Trophoblast cell (in vitro differentiated cells and primary cell): ENCODE data around the gene SYVN1. TPM values are rescaled to one million over a fixed set of nuclear protein-coding genes. Genes with fewer than 3 reads are reported as not detected.

Source experiments
- DNase-seq, 2 donors: peaks; one replicate each; pipeline ENCODE4 v3.0.0-alpha.2; 2016
- H2AFZ ChIP-seq: 2 replicates; pipeline ENCODE4 v1.6.1; 2013; ENCODE audit warnings: low read length, moderate library complexity, mild to moderate bottlenecking; ENCODE audit not compliant: insufficient read depth, poor library complexity
- H2AK5ac ChIP-seq: 2 replicates; pipeline ENCODE4 v1.6.1; 2013; ENCODE audit warnings: mild to moderate bottlenecking, low read length
- H2BK120ac ChIP-seq: 2 replicates; pipeline ENCODE4 v1.6.1; 2013; ENCODE audit warnings: low read length, mild to moderate bottlenecking, moderate library complexity; ENCODE audit not compliant: insufficient read depth, poor library complexity
- H2BK12ac ChIP-seq: 2 replicates; pipeline ENCODE4 v1.6.1; 2013; ENCODE audit warnings: mild to moderate bottlenecking, low read length, moderate library complexity
- H2BK5ac ChIP-seq: 2 replicates; pipeline ENCODE4 v1.6.1; 2013; ENCODE audit warnings: low read length, low read depth, moderate library complexity, mild to moderate bottlenecking; ENCODE audit not compliant: poor library complexity
- H3K14ac ChIP-seq: 2 replicates; pipeline ENCODE4 v1.6.1; 2013; ENCODE audit warnings: mild to moderate bottlenecking, low read length
- H3K18ac ChIP-seq: 2 replicates; pipeline ENCODE4 v1.6.1; 2013; ENCODE audit warnings: mild to moderate bottlenecking, low read length
- H3K23ac ChIP-seq: 2 replicates; pipeline ENCODE4 v1.6.1; 2013; ENCODE audit warnings: low read length
- H3K27ac ChIP-seq: 2 replicates; pipeline ENCODE4 v1.5.1; 2013; ENCODE audit warnings: low read depth, mild to moderate bottlenecking, inconsistent platforms, low read length, moderate library complexity
- H3K27me3 ChIP-seq: 2 replicates; pipeline ENCODE4 v1.6.1; 2013; ENCODE audit warnings: inconsistent platforms, mild to moderate bottlenecking, low read length, moderate library complexity; ENCODE audit not compliant: insufficient read depth
- H3K36me3 ChIP-seq, 2 experiments: 1 replicate in 1 of 2; 2 replicates in 1 of 2; pipeline ENCODE4 v1.6.1; 2013; ENCODE audit warnings: low read length in 2 of 2, mild to moderate bottlenecking in 2 of 2, moderate library complexity in 1 of 2; ENCODE audit not compliant: insufficient read depth in 2 of 2, control insufficient read depth in 1 of 2
- H3K4ac ChIP-seq: 2 replicates; pipeline ENCODE4 v1.6.1; 2013; ENCODE audit warnings: low read depth, mild to moderate bottlenecking, low read length, moderate library complexity
- H3K4me1 ChIP-seq, 2 experiments: 1 replicate in 1 of 2; 2 replicates in 1 of 2; pipeline ENCODE4 v1.6.1; 2013; ENCODE audit warnings: low read length in 2 of 2, mild to moderate bottlenecking in 2 of 2, moderate library complexity in 1 of 2; ENCODE audit not compliant: insufficient read depth in 2 of 2, control insufficient read depth in 1 of 2
- H3K4me2 ChIP-seq: 2 replicates; pipeline ENCODE4 v1.6.1; 2013; ENCODE audit warnings: inconsistent platforms, mild to moderate bottlenecking, low read length, moderate library complexity
- H3K4me3 ChIP-seq: 2 replicates; pipeline ENCODE4 v1.5.1; 2013; ENCODE audit warnings: mild to moderate bottlenecking, low read depth, low read length, inconsistent platforms
- H3K79me1 ChIP-seq: one replicate; pipeline ENCODE4 v1.6.1; 2013; ENCODE audit warnings: low read length
- H3K79me2 ChIP-seq: 2 replicates; pipeline ENCODE4 v1.6.1; 2013; ENCODE audit warnings: low read length, mild to moderate bottlenecking; ENCODE audit not compliant: control insufficient read depth, insufficient read depth, poor library complexity
- H3K9ac ChIP-seq: 2 replicates; pipeline ENCODE4 v1.6.1; 2013; ENCODE audit warnings: mild to moderate bottlenecking, low read length
- H3K9me3 ChIP-seq: 2 replicates; pipeline ENCODE4 v1.6.1; 2013; ENCODE audit warnings: low read depth, mild to moderate bottlenecking, control low read depth, inconsistent platforms, low read length; ENCODE audit not compliant: insufficient read depth
- H4K12ac ChIP-seq: 2 replicates; pipeline ENCODE4 v1.6.1; 2013; ENCODE audit warnings: low read depth, mild to moderate bottlenecking, low read length, moderate library complexity
- H4K8ac ChIP-seq: 2 replicates; pipeline ENCODE4 v1.6.1; 2013; ENCODE audit warnings: low read depth, mild to moderate bottlenecking, low read length, moderate library complexity
- H4K91ac ChIP-seq: one replicate; pipeline ENCODE4 v1.6.1; 2013; ENCODE audit warnings: low read depth, mild to moderate bottlenecking, low read length, moderate library complexity
- WGBS: extraction: QIAGEN DNeasy Blood & Tissue Kit; methylation state at CpG from one replicate; pipeline ENCODE4 v1.1.7; 2013; ENCODE audit warnings: missing lambda C conversion rate; ENCODE audit not compliant: insufficient read length, insufficient coverage; ENCODE audit errors: extremely low coverage; 5-methylcytosine and 5-hydroxymethylcytosine counted together
- polyA plus RNA-seq: library from polyadenylated mRNA; stranded (reverse); fragments of 200-250 nt; gene quantifications from 2 replicates; pipeline ENCODE4 v1.2.3, GENCODE V29; 2013

SYVN1 gene
- 55.0 and 60.0 TPM in 2 replicates for polyA plus RNA-seq

- peak within 1 kb of the TSS; percentile 16 for H2BK12ac ChIP-seq
- H2BK120ac ChIP-seq: peak within 1 kb of the TSS; percentile 73
- peaks cover 34 to 37% of the 10 kb centered on the region in 2 experiments for H3K36me3 ChIP-seq
- peak within 1 kb of the TSS; percentile 88 for H4K8ac ChIP-seq
- H2BK5ac ChIP-seq: peak within 1 kb of the TSS; percentile 89
- H3K79me1 ChIP-seq: peaks cover 11% of the 10 kb centered on the region
- H3K23ac ChIP-seq: no peak within 1 kb of the TSS
- H3K27me3 ChIP-seq: no peaks in the 10 kb centered on the region
- peak within 1 kb of the TSS; percentile 88 for H4K91ac ChIP-seq
- H3K9me3 ChIP-seq: peaks cover 1% of the 10 kb centered on the region
- peak within 1 kb of the TSS; percentile 66 for H4K12ac ChIP-seq
- peak within 1 kb of the TSS; percentile 76 for H3K18ac ChIP-seq
- peaks cover 9% of the 10 kb centered on the region for H3K79me2 ChIP-seq
- peak within 1 kb of the TSS; percentile 37 for H3K4ac ChIP-seq
- peak within 1 kb of the TSS; percentile 76 for H2AK5ac ChIP-seq
- peak within 1 kb of the TSS; percentile 85 for H3K4me2 ChIP-seq
- peaks cover 7 to 12% of the 10 kb centered on the region in 2 experiments for H3K4me1 ChIP-seq
- peak within 1 kb of the TSS; percentile 97 for H3K9ac ChIP-seq
- peak within 1 kb of the TSS; percentile 90 for H3K4me3 ChIP-seq
- WGBS: no CpG with 5 or more reads among the region's 60 CpGs
- H3K14ac ChIP-seq: peak within 1 kb of the TSS; percentile 60
- H2AFZ ChIP-seq: peak within 1 kb of the TSS; percentile 65
- H3K27ac ChIP-seq: peak within 1 kb of the TSS; percentile 92
- peak; percentile 87 to 89 for DNase-seq
Measured at GRCh38 chr11:65134240-65134951, at the start of gene SYVN1. Gene SYVN1 (minus strand): TSS chr11:65134519. CDS start chr11:65133601, 918 bp downstream.

- Histone ChIP-seq H2BK120ac (no peak overlapping the region), H4K12ac (no peak overlapping the region), H2AFZ (no peak overlapping the region), H3K36me3 (peaks cover 38 to 39% of the 10 kb centered on the region in 2 experiments), H3K9me3 (no peaks in the 10 kb centered on the region), H3K4me2 (peak overlapping the region; percentile 77), H3K9ac (no peak overlapping the region), H3K18ac (peak overlapping the region; percentile 100), H4K91ac (peak overlapping the region; percentile 25), H4K8ac (peak overlapping the region; percentile 6), H3K14ac (peak overlapping the region; percentile 35), H3K27ac (peak overlapping the region; percentile 5), H3K4me1 (peaks cover 13 to 24% of the 10 kb centered on the region in 2 experiments), H3K4me3 (no peak overlapping the region), H3K79me1 (peaks cover 20% of the 10 kb centered on the region), H3K4ac (peak overlapping the region; percentile 11), H3K27me3 (no peaks in the 10 kb centered on the region), H3K79me2 (peaks cover 19% of the 10 kb centered on the region), H2BK5ac (no peak overlapping the region), H3K23ac (no peak overlapping the region), H2BK12ac (no peak overlapping the region), H2AK5ac (peak overlapping the region; percentile 60)
- peak; percentile 38 to 55 for DNase-seq
- no CpG with 5 or more reads among the region's 19 CpGs for WGBS
Measured at GRCh38 chr11:65183201-65183891, 49.0 kb upstream of the SYVN1 start.

GRCh38 chr11:65182258-65183170, 48.2 kb upstream of the SYVN1 start:
- H3K79me1 ChIP-seq: peaks cover 20% of the 10 kb centered on the region
- no CpG with 5 or more reads among the region's 23 CpGs for WGBS

More at GRCh38 chr11:65182258-65183170, 48.2 kb upstream of the SYVN1 start:
- H3K23ac ChIP-seq: no peak overlapping the region
- H4K12ac ChIP-seq: peak overlapping the region; percentile 93
- H3K79me2 ChIP-seq: peaks cover 19% of the 10 kb centered on the region
- DNase-seq: peak; percentile 19 to 46
- H3K9me3 ChIP-seq: no peaks in the 10 kb centered on the region
- H4K91ac ChIP-seq: peak overlapping the region; percentile 100
- peaks cover 13 to 24% of the 10 kb centered on the region in 2 experiments for H3K4me1 ChIP-seq
- no peaks in the 10 kb centered on the region for H3K27me3 ChIP-seq
- H3K9ac ChIP-seq: peak overlapping the region; percentile 96
- H2BK12ac ChIP-seq: peak overlapping the region; percentile 76
- peak overlapping the region; percentile 82 for H2AFZ ChIP-seq
- peaks cover 31 to 32% of the 10 kb centered on the region in 2 experiments for H3K36me3 ChIP-seq
- peak overlapping the region; percentile 97 for H4K8ac ChIP-seq
- peak overlapping the region; percentile 85 for H3K4me3 ChIP-seq
- H2BK120ac ChIP-seq: peak overlapping the region; percentile 94
- peak overlapping the region; percentile 93 for H3K27ac ChIP-seq
- peak overlapping the region; percentile 100 for H3K18ac ChIP-seq
- peak overlapping the region; percentile 100 for H3K4ac ChIP-seq
- H2AK5ac ChIP-seq: peak overlapping the region; percentile 88
- H2BK5ac ChIP-seq: peak overlapping the region; percentile 93
- peak overlapping the region; percentile 100 for H3K14ac ChIP-seq
- H3K4me2 ChIP-seq: peak overlapping the region; percentile 77
